ENCODE data around the gene FPR3. TPM values are rescaled to one million over a fixed set of nuclear protein-coding genes. Genes with fewer than 3 reads are reported as not detected.

The FPR3 gene
- total RNA-seq, 1 donor from 2014 or later: not detected

DNA sequence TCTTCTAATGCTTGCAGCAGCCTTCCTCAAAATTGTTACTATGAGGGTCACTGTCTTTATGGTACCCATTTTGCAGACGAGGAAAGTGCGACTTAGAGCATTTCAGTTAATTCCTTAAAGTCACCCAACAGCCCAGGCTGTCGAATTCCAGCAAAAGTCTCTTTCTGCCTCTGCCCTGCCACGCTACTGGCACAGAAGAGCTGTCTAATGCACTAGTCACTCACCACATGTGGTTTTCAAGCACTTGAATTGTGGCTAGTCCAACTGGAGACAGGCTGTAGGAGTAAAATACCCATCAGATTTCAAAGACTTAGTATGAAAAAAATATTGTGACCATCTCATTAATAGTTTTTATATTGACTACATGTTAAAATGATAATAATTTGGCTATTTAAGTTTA, 45.0 kb upstream of the FPR3 start:
- no peaks in the 10 kb centered on the region for H3K79me2 ChIP-seq (ENCODE audit: insufficient read depth, low read length)
- no peak overlapping the region for H3K9ac ChIP-seq (ENCODE audit: low read length)
- Mint-ChIP-seq H3K27me3 (ENCODE audit: low read depth, unreplicated experiment) (peaks cover 11% of the 10 kb centered on the region), H3K27ac (ENCODE audit: unreplicated experiment) (no peak overlapping the region), H3K4me1 (ENCODE audit: low read depth, unreplicated experiment) (no peaks in the 10 kb centered on the region), H3K36me3 (ENCODE audit: low read depth, unreplicated experiment) (no peaks in the 10 kb centered on the region), H3K9me3 (ENCODE audit: unreplicated experiment) (peaks cover 20% of the 10 kb centered on the region), H3K4me3 (ENCODE audit: unreplicated experiment) (no peak overlapping the region)
- no peaks in the 10 kb centered on the region for H3K36me3 ChIP-seq (ENCODE audit: insufficient read depth, low read length)
- no peak overlapping the region for H3K4me2 ChIP-seq (ENCODE audit: low read length)
- no peaks in the 10 kb centered on the region for H3K4me1 ChIP-seq (ENCODE audit: insufficient read depth, low read length)
- peaks cover 8% of the 10 kb centered on the region for H3K9me3 ChIP-seq (ENCODE audit: insufficient read depth, low read depth, low read length)
- H2AFZ ChIP-seq (ENCODE audit: low read depth, low read length): no peak overlapping the region
- no peaks in the 10 kb centered on the region for H4K20me1 ChIP-seq (ENCODE audit: insufficient read depth, low read length)
- no peak overlapping the region for H3K4me3 ChIP-seq (ENCODE audit: insufficient read depth, low read depth, low read length)
- peak; percentile 62 for FAIRE-seq
- no peak for TF ChIP-seq EZH2 (IDR thresholded peaks at IDR 0.05; ENCODE audit: insufficient read depth, low read length)
- TF ChIP-seq, protein P1, sequence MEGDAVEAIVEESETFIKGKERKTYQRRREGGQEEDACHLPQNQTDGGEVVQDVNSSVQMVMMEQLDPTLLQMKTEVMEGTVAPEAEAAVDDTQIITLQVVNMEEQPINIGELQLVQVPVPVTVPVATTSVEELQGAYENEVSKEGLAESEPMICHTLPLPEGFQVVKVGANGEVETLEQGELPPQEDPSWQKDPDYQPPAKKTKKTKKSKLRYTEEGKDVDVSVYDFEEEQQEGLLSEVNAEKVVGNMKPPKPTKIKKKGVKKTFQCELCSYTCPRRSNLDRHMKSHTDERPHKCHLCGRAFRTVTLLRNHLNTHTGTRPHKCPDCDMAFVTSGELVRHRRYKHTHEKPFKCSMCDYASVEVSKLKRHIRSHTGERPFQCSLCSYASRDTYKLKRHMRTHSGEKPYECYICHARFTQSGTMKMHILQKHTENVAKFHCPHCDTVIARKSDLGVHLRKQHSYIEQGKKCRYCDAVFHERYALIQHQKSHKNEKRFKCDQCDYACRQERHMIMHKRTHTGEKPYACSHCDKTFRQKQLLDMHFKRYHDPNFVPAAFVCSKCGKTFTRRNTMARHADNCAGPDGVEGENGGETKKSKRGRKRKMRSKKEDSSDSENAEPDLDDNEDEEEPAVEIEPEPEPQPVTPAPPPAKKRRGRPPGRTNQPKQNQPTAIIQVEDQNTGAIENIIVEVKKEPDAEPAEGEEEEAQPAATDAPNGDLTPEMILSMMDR (IDR thresholded peaks at IDR 0.05; ENCODE audit: insufficient read depth, low read depth, low read length): no peak
- H3K27ac ChIP-seq (ENCODE audit: low read depth, low read length): no peak overlapping the region
- H3K27me3 ChIP-seq (ENCODE audit: insufficient read depth, low read length): no peaks in the 10 kb centered on the region
- peak; percentile 54 for DNase-seq (ENCODE audit: low read depth)

- H3K4me3 Mint-ChIP-seq (ENCODE audit: unreplicated experiment): no peak overlapping the region
- H3K9me3 Mint-ChIP-seq (ENCODE audit: unreplicated experiment): peaks cover 20% of the 10 kb centered on the region
- H3K36me3 ChIP-seq (ENCODE audit: insufficient read depth, low read length): no peaks in the 10 kb centered on the region
- FAIRE-seq (no peak), DNase-seq (ENCODE audit: low read depth) (no peak)
- H3K9me3 ChIP-seq (ENCODE audit: insufficient read depth, low read depth, low read length): peaks cover 8% of the 10 kb centered on the region
- no peaks in the 10 kb centered on the region for H3K36me3 Mint-ChIP-seq (ENCODE audit: low read depth, unreplicated experiment)
- H4K20me1 ChIP-seq (ENCODE audit: insufficient read depth, low read length): no peaks in the 10 kb centered on the region
- H3K27me3 ChIP-seq (ENCODE audit: insufficient read depth, low read length): no peaks in the 10 kb centered on the region
- no peak overlapping the region for H3K27ac ChIP-seq (ENCODE audit: low read depth, low read length)
- TF ChIP-seq, protein P1 (IDR thresholded peaks at IDR 0.05; ENCODE audit: insufficient read depth, low read depth, low read length): no peak
- TF ChIP-seq EZH2 (IDR thresholded peaks at IDR 0.05; ENCODE audit: insufficient read depth, low read length): no peak
- no peak overlapping the region for H3K4me3 ChIP-seq (ENCODE audit: insufficient read depth, low read depth, low read length)
- H3K79me2 ChIP-seq (ENCODE audit: insufficient read depth, low read length): no peaks in the 10 kb centered on the region
- no peaks in the 10 kb centered on the region for H3K4me1 ChIP-seq (ENCODE audit: insufficient read depth, low read length)
- no peak overlapping the region for H2AFZ ChIP-seq (ENCODE audit: low read depth, low read length)
- no peak overlapping the region for H3K9ac ChIP-seq (ENCODE audit: low read length)
- H3K4me1 Mint-ChIP-seq (ENCODE audit: low read depth, unreplicated experiment): no peaks in the 10 kb centered on the region
- peaks cover 11% of the 10 kb centered on the region for H3K27me3 Mint-ChIP-seq (ENCODE audit: low read depth, unreplicated experiment)
- H3K27ac Mint-ChIP-seq (ENCODE audit: unreplicated experiment): no peak overlapping the region
- no peak overlapping the region for H3K4me2 ChIP-seq (ENCODE audit: low read length)
Observed at GRCh38 chr19:51750400-51751094, 44.4 kb upstream of the FPR3 start.

- Histone ChIP-seq H3K36me3 (ENCODE audit: insufficient read depth, low read length) (no peaks in the 10 kb centered on the region), H3K27ac (ENCODE audit: low read depth, low read length) (no peak within 1 kb of the TSS), H3K4me2 (ENCODE audit: low read length) (no peak within 1 kb of the TSS), H3K4me1 (ENCODE audit: insufficient read depth, low read length) (no peaks in the 10 kb centered on the region), H4K20me1 (ENCODE audit: insufficient read depth, low read length) (no peaks in the 10 kb centered on the region), H3K9ac (ENCODE audit: low read length) (no peak within 1 kb of the TSS), H2AFZ (ENCODE audit: low read depth, low read length) (no peak within 1 kb of the TSS), H3K4me3 (ENCODE audit: insufficient read depth, low read depth, low read length) (no peak within 1 kb of the TSS), H3K9me3 (ENCODE audit: insufficient read depth, low read depth, low read length) (peaks cover 4% of the 10 kb centered on the region), H3K79me2 (ENCODE audit: insufficient read depth, low read length) (no peaks in the 10 kb centered on the region), H3K27me3 (ENCODE audit: insufficient read depth, low read length) (no peaks in the 10 kb centered on the region)
- Mint-ChIP-seq H3K27me3 (ENCODE audit: low read depth, unreplicated experiment) (peaks cover 10% of the 10 kb centered on the region), H3K27ac (ENCODE audit: unreplicated experiment) (no peak within 1 kb of the TSS), H3K9me3 (ENCODE audit: unreplicated experiment) (peaks cover 16% of the 10 kb centered on the region), H3K4me1 (ENCODE audit: low read depth, unreplicated experiment) (no peaks in the 10 kb centered on the region), H3K4me3 (ENCODE audit: unreplicated experiment) (no peak within 1 kb of the TSS), H3K36me3 (ENCODE audit: low read depth, unreplicated experiment) (no peaks in the 10 kb centered on the region)
- DNase-seq (ENCODE audit: low read depth) (peak; percentile 43), FAIRE-seq (no peak)
- TF ChIP-seq EZH2 (IDR thresholded peaks at IDR 0.05; ENCODE audit: insufficient read depth, low read length): no peak
- TF ChIP-seq, protein P1 (IDR thresholded peaks at IDR 0.05; ENCODE audit: insufficient read depth, low read depth, low read length): no peak
Observed at GRCh38 chr19:51751655-51752054, 43.3 kb upstream of the FPR3 start, which contains the start of gene FPR1. FPR1 (minus strand) TSS chr19:51751878; CDS start chr19:51746994, 4,884 bp downstream.

Measured in astrocyte (in vitro differentiated cells and primary cell).